Liver (tissue), 9 donors: Measurements from ENCODE around the gene SHD. TPM values are rescaled to one million over a fixed set of nuclear protein-coding genes. Genes with fewer than 3 reads are reported as not detected.
"Not testable (repeated sequence)": the region's sequence is repeated elsewhere in the genome, so short reads cannot be mapped to it uniquely, and the experiment has no call there.

Experiments
- DNase-seq: peaks from one replicate; pipeline ENCODE4 v3.0.0-alpha.2; 2017; ENCODE audit warnings: low spot score
- H3K27ac ChIP-seq, 2 donors: one replicate each; pipeline ENCODE4 v1.7.0; 2013; ENCODE audit warnings: inconsistent platforms in 2 of 2, low read length in 2 of 2, control low read depth in 1 of 2, low read depth in 1 of 2, mild to moderate bottlenecking in 1 of 2
- H3K27me3 ChIP-seq, 4 donors: one replicate each; pipeline versions ENCODE4 v1.6.1 to v1.7.0; 2013; ENCODE audit warnings: low read length in 3 of 4, inconsistent platforms in 1 of 4, mild to moderate bottlenecking in 1 of 4, moderate library complexity in 1 of 4; ENCODE audit not compliant: control insufficient read depth in 4 of 4, insufficient read depth in 4 of 4
- H3K36me3 ChIP-seq, 4 donors: one replicate each; pipeline versions ENCODE4 v1.6.1 to v1.7.0; 2013; ENCODE audit warnings: low read length in 3 of 4, mild to moderate bottlenecking in 3 of 4, low read depth in 1 of 4, moderate library complexity in 1 of 4; ENCODE audit not compliant: control insufficient read depth in 4 of 4, insufficient read depth in 3 of 4
- H3K4me1 ChIP-seq, 4 donors: one replicate each; pipeline versions ENCODE4 v1.6.1 to v1.7.0; 2013; ENCODE audit warnings: low read length in 3 of 4, mild to moderate bottlenecking in 3 of 4, moderate library complexity in 1 of 4; ENCODE audit not compliant: control insufficient read depth in 4 of 4, insufficient read depth in 4 of 4
- H3K4me3 ChIP-seq, 3 donors: one replicate each; pipeline versions ENCODE4 v1.6.1 to v1.7.0; 2013; ENCODE audit warnings: low read length in 3 of 3, control low read depth in 1 of 3, low read depth in 1 of 3, mild to moderate bottlenecking in 1 of 3
- H3K9ac ChIP-seq, 2 donors: one replicate each; pipeline ENCODE4 v1.7.0; 2013; ENCODE audit warnings: low read length in 2 of 2, mild to moderate bottlenecking in 2 of 2, moderate library complexity in 2 of 2, control low read depth in 1 of 2, low read depth in 1 of 2
- H3K9me3 ChIP-seq, 4 donors: one replicate each; pipeline versions ENCODE4 v1.6.1 to v1.7.0; 2013; ENCODE audit warnings: low read length in 3 of 4; ENCODE audit not compliant: control insufficient read depth in 4 of 4
- CTCF ChIP-seq: fragments of 150-350 bp; IDR thresholded peaks from 2 replicates; pipeline ENCODE4 v1.5.1; 2017; ENCODE audit warnings: improper control_type of control experiment, low read depth, low read length; ENCODE audit not compliant: missing input control
- EGR1 ChIP-seq, 2 donors: IDR thresholded peaks; 2 replicates each; pipeline ENCODE4 v1.6.1; 2016 to 2018; ENCODE audit warnings: antibody characterized with exemption in 2 of 2, low read depth in 2 of 2
- FOXA1 ChIP-seq: IDR thresholded peaks from 2 replicates; pipeline ENCODE4 v1.6.1; 2016; ENCODE audit warnings: antibody characterized with exemption
- FOXA2 ChIP-seq: IDR thresholded peaks from 2 replicates; pipeline ENCODE4 v1.6.1; 2016; ENCODE audit warnings: antibody characterized with exemption
- GABPA ChIP-seq, 2 donors: IDR thresholded peaks in 1 of 2; conservative IDR thresholded peaks in 1 of 2; 2 replicates each; pipeline ENCODE4 v1.6.1; 2016; ENCODE audit warnings: antibody characterized with exemption in 2 of 2, mild to moderate bottlenecking in 1 of 2, moderate library complexity in 1 of 2
- HNF4A ChIP-seq, 2 donors: conservative IDR thresholded peaks; 2 replicates each; pipeline ENCODE4 v1.6.1; 2016; ENCODE audit warnings: antibody characterized with exemption in 2 of 2, mild to moderate bottlenecking in 2 of 2
- HNF4G ChIP-seq: IDR thresholded peaks from 2 replicates; pipeline ENCODE4 v1.6.1; 2016; ENCODE audit warnings: antibody characterized with exemption
- MAX ChIP-seq: IDR thresholded peaks from 2 replicates; pipeline ENCODE4 v1.6.1; 2016; ENCODE audit warnings: antibody characterized with exemption
- NR2F2 ChIP-seq: IDR thresholded peaks from 2 replicates; pipeline ENCODE4 v1.6.1; 2016; ENCODE audit warnings: antibody characterized with exemption
- RAD21 ChIP-seq, 2 donors: IDR thresholded peaks; 2 replicates each; pipeline ENCODE4 v1.6.1; 2016; ENCODE audit warnings: antibody characterized with exemption in 2 of 2, mild to moderate bottlenecking in 2 of 2
- SP1 ChIP-seq: IDR thresholded peaks from 2 replicates; pipeline ENCODE4 v1.6.1; 2018; ENCODE audit warnings: antibody characterized with exemption, mild to moderate bottlenecking
- TAF1 ChIP-seq: conservative IDR thresholded peaks from 2 replicates; pipeline ENCODE4 v1.6.1; 2016; ENCODE audit warnings: antibody characterized with exemption, mild to moderate bottlenecking
- YY1 ChIP-seq: IDR thresholded peaks from 2 replicates; pipeline ENCODE4 v1.6.1; 2016; ENCODE audit warnings: antibody characterized with exemption, mild to moderate bottlenecking
- ZBTB33 ChIP-seq: IDR thresholded peaks from 2 replicates; pipeline ENCODE4 v1.6.1; 2016; ENCODE audit warnings: antibody characterized with exemption
- WGBS: extraction: QIAGEN DNeasy Blood & Tissue Kit; methylation state at CpG from one replicate; pipeline ENCODE4 v1.1.7; 2013; 5-methylcytosine and 5-hydroxymethylcytosine counted together
- polyA plus RNA-seq, 2 donors: library from polyadenylated mRNA; stranded (reverse) in 1 of 2; unstranded in 1 of 2; fragments of 200-250 nt in 1 of 2; fragments of >200 nt in 1 of 2; fragmentation: Nextera tagmentation in 1 of 2; extraction: Ambion mirVana in 1 of 2; gene quantifications; one replicate each; pipeline versions ENCODE4 v1.2.1 to v1.2.3, GENCODE V29; 2013 to 2015
- total RNA-seq, 2 donors: library from RNA; depleted of rRNA; stranded (reverse); fragments of >200 nt; gene quantifications; one replicate each; pipeline ENCODE4 v1.2.3, GENCODE V29; 2014
- donor health status: healthy.
- donor health status: healthy.
- donor health status: healthy.
- donor health status: healthy.
- donor health status: healthy.

SHD gene
- total RNA-seq: 1 to 10 TPM in 1 of 2 donors, under 1 TPM in 1; 0.09 to 2.3 TPM
- polyA plus RNA-seq: 10 to 100 TPM in 1 of 2 donors, 1 to 10 TPM in 1; 6.8 to 15.7 TPM

- H3K9me3 ChIP-seq: no peaks in the 10 kb centered on the region
- no peaks in the 10 kb centered on the region for H3K36me3 ChIP-seq
- H3K4me1 ChIP-seq: peaks cover 7 to 14% (median 9%) of the 10 kb centered on the region in 4 donors
- 11% methylated on average over 44 of the region's 44 CpGs for WGBS
- H3K27me3 ChIP-seq: no peaks in the 10 kb centered on the region
- no peak for DNase-seq
- peak within 1 kb of the TSS in 2 of 3 donors; percentile 20 to 54 for H3K4me3 ChIP-seq
- TF ChIP-seq GABPA (IDR thresholded peaks at IDR 0.05 in 1 of 2, conservative IDR thresholded peaks at IDR 0.05 in 1 of 2) (no peak), RAD21 (IDR thresholded peaks at IDR 0.05) (no peak), YY1 (no peak)
- H3K9ac ChIP-seq: no peak within 1 kb of the TSS
- H3K27ac ChIP-seq: no peak within 1 kb of the TSS
Observed at GRCh38 chr19:4278419-4279266, at the start of gene SHD. TSS of gene SHD (plus strand) at chr19:4279266. CDS start at chr19:4280064, 798 bp downstream.

GRCh38 chr19:4230237-4230636 is 48.8 kb upstream of the SHD start:
- DNase-seq, H3K27ac ChIP-seq, H3K9me3 ChIP-seq, H3K9ac ChIP-seq, H3K36me3 ChIP-seq, H3K4me1 ChIP-seq, H3K4me3 ChIP-seq, H3K27me3 ChIP-seq: not testable (repeated sequence)
- 88% methylated on average over 6 of the region's 6 CpGs for WGBS

- H3K9ac ChIP-seq, H3K9me3 ChIP-seq, H3K4me3 ChIP-seq, H3K36me3 ChIP-seq, H3K27me3 ChIP-seq, H3K4me1 ChIP-seq, DNase-seq, H3K27ac ChIP-seq: not testable (repeated sequence)
- 92% methylated on average over 6 of the region's 6 CpGs for WGBS
Observed at GRCh38 chr19:4231521-4231920, 47.5 kb upstream of the SHD start.

- WGBS: 85% methylated on average over 5 of the region's 5 CpGs
Observed at GRCh38 chr19:4232139-4232538, 46.9 kb upstream of the SHD start.

GRCh38 chr19:4232614-4233281 is 46.3 kb upstream of the SHD start:
- no peaks in the 10 kb centered on the region for H3K36me3 ChIP-seq
- WGBS: 51% methylated on average over 21 of the region's 21 CpGs
- H3K27me3 ChIP-seq: peaks cover 0 to 2% (median 0%) of the 10 kb centered on the region in 4 donors
- DNase-seq: no peak
- no peak overlapping the region for H3K9ac ChIP-seq
- peaks cover 0 to 6% (median 0%) of the 10 kb centered on the region in 4 donors for H3K4me1 ChIP-seq
- no peaks in the 10 kb centered on the region for H3K9me3 ChIP-seq
- no peak overlapping the region for H3K4me3 ChIP-seq
- no peak overlapping the region for H3K27ac ChIP-seq
- TF ChIP-seq MAX (no peak), GABPA (IDR thresholded peaks at IDR 0.05 in 1 of 2, conservative IDR thresholded peaks at IDR 0.05 in 1 of 2) (no peak), EGR1 (IDR thresholded peaks at IDR 0.05; ENCODE audit: low read depth in 2 of 2) (no peak), SP1 (no peak), ZBTB33 (no peak), HNF4G (no peak), FOXA1 (no peak), CTCF (no peak), HNF4A (conservative IDR thresholded peaks at IDR 0.05) (no peak), FOXA2 (no peak), TAF1 (no peak), NR2F2 (no peak)

More at GRCh38 chr19:4232139-4232538, 46.9 kb upstream of the SHD start:
- not testable (repeated sequence) for H3K27ac ChIP-seq, H3K27me3 ChIP-seq, H3K36me3 ChIP-seq, H3K9ac ChIP-seq, DNase-seq, H3K4me3 ChIP-seq, H3K9me3 ChIP-seq, H3K4me1 ChIP-seq
